ENCODE measurements around the gene SEMA3C.

The SEMA3C gene

DNA sequence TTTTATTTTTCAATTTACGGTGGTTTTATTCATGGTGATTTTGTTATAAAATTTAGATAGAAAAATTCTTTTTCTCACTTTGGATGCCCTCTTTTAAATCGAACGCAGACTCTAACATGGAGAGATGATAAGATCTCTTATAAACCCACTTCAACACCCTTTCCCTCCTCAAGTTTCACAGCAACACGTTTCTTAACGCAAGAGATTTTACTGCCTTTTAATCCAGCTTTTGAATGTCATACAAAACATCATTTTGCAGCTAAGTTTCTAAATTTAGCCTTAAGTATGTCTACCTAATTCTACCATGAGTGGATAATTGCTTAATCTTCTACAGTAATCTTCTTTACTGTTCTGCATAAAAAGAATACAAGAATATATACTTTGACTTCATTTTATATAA lies 70.0 kb downstream of the SEMA3C start:
- DNase-seq (ENCODE audit: low spot score): no peak

DNA sequence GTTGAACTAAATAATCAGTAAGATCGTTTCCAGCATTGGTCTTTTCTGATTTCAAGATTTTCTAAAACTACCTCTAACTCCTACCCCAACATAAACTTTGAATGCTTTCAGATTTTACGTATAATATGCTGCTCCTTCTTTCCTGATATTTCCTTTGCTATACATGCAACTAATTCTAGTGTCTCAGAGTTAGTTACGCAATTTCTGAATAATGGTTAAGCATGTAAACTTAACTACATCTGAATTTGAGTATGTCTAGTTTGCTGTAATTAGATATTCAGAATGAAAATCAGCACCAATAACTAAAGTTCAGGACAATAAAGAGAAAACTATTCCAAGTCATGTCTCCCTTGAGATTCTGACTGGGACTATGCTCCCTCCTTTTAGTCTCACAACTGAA lies 71.0 kb downstream of the SEMA3C start:
- no peak for DNase-seq (ENCODE audit: low spot score)

DNA sequence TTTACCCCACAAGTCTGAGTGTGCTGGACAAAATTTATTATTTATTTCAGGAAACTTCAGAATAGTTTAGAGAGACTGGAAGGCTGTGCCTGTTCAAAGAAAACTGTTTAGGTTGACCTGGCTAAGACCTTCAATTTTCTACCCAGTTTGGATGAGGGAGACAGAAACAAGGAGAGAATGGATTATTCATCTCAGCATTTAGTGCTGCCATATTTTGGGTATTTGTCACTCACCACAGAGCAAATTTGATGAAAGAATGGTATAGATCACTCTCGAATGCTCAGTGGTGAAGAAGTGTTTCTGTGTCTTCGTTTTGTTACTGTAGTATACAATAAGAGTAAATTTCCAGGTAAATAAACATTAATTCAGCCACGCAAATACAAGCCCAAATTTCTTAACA lies 71.8 kb downstream of the SEMA3C start:
- no peak for DNase-seq (ENCODE audit: low spot score)

DNA sequence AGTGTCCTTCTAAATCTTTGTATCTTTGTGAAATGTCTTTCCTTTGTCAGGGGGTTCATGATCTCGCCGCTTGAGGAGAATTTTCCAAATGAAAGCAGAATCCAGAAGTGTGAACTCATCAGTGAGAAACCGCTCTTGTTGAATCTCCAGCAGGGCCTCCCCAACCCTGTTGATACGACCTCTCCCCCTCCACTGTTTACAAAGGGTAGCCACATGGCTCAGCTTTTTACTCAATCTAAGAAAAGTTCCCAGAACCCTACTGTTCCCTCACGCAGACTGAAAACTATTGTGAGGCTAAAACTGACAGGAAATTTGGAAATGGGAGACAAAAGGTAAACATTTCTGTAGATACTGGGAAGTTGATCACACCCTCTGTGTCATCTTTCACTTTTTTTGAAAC lies 73.9 kb downstream of the SEMA3C start:
- DNase-seq (ENCODE audit: low spot score): no peak

DNA sequence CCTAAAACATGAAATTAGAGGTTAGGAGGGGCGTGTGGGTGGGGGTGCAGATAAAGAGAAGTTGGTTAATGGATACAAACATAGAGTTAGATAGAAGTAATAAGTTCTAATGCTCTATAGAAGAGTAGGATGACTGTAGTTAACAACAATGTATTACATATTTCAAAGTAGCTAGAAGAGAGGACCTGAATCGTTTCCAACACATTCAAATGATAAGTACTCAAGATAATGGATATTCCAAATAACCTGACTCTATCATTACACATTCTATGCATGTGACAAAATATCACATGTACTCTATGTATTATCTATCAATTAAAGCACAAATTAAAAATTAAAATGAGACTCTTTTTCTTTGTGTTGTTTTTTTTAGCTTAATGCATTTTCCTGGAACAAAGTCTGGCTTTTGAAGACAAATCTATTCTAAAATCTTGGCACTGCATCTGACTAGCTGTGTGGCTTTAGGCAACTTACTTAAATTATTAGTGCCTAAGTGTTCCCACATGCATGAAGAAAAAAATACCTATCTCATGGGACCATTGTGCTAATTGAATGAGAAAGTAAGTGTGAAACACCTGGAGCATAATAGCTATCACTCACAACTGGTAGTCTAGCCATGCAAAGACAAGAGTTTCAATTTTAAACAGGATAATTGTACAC lies 75.7 kb downstream of the SEMA3C start:
- no peak for DNase-seq (ENCODE audit: low spot score)

DNA sequence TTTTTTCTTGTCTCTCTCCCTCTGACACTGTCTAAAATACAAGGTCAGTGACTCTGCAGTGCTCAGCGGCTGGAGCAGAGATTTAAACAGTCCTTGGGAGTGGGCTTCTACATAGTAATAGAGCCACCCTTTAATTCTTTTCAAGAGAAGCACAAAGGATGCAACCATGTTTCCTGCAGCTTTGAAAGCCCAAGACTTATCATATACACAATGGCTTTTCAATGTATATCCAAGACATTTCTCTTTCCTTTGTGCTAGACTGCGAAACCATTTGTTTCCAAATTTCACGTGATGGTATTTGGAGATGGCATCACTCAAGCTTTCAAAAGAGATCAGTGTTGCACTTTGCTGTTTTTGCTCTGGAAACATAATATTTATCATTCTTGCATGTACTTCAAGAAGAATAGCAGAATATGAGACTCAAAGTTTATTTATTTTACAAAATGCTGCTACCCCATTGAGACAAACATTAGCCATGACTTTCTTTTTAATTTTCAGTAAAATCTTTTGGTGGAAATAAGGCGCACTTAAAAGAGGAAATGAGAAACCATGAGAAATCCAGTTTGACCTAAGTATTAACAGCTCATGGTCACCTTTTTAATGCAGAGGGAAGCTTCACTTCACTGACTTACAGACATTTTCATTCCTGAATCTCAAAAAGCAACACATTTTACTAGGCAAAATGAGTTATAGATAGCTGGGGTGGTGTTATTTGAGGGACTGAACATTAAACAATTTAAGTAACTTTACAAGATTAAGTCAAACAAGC lies 76.6 kb downstream of the SEMA3C start:
- DNase-seq (ENCODE audit: low spot score): no peak

DNA sequence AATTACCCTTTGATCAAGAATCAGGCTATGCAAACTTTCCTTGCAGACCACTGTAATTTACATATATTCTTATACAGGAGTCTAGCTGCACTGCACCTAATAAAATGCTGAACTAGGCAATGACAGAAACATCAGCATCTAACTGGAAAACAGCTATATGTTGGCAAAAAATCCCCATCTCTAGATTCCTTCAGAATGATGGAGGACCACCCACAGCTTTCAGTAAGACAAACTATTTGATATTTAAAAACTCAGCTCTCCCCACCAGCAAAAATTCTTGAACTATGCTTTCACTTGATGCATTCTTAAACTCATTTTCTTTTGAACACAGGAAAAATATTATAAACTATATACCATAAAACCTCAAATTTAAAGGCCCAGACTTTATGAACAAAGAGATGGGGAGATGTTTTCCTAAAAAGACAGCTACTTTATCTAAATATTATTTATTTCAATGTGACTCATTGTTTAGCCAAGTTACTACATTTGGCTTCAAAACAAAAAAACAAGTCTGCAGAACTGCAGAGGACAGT lies 77.4 kb downstream of the SEMA3C start:
- no peak for DNase-seq (ENCODE audit: low spot score)

DNA sequence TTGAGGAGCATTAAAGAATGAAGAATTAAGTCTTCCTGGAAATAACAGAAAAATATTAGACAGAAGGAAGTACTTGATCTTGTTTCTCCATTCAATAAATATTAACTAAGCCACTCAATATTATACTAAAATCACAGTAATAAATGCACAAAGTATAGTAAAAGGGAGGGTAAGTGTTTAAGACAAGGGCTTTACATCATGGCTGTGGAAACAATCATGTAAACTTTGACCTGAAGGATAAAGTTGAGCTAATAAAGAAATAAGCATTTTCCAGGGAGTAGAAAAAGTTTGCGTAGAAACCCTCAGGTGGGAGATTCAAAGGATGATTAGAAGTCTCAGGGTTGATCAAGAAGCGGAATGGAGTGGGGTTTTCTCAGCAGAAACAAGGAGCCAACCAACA lies 78.2 kb downstream of the SEMA3C start:
- no peak for DNase-seq (ENCODE audit: low spot score)

DNA sequence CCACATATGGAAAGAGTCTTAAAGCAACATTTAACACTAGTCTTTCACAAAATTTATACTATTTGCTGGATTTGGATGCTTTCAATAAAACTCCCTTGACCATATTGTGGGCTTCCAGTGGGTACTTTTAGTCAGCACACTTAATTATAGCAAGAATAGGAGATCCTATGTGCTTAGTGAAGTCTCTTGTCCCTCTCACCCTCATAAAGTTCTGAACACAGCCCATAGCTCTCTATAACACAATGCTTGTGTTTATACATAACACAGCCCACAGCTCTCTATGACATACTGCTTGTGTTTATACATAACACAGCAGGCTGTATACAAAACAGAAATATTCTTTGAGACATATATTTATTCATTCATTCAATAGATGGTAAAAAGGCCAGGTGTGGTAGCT lies 79.0 kb downstream of the SEMA3C start:
- no peak for DNase-seq (ENCODE audit: low spot score)

DNA sequence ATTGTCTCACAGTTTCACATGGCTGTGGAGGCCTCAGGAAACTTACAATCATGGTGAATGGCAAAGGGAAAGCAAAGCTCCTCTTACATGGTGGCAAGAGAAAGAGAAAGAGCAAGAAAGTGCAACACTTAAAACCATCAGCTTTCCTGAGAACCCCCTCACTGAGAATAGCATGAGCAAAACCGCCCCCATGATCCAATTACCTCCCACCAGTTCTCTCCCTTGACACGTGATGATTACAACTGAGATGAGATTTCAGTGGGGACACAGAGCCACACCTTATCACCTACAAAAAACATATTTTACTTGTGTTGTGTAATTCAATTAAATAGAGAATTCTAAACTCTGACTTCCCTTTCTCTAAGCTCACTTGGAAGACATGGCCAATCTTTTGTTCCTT lies 80.2 kb downstream of the SEMA3C start:
- DNase-seq (ENCODE audit: low spot score): no peak

DNA sequence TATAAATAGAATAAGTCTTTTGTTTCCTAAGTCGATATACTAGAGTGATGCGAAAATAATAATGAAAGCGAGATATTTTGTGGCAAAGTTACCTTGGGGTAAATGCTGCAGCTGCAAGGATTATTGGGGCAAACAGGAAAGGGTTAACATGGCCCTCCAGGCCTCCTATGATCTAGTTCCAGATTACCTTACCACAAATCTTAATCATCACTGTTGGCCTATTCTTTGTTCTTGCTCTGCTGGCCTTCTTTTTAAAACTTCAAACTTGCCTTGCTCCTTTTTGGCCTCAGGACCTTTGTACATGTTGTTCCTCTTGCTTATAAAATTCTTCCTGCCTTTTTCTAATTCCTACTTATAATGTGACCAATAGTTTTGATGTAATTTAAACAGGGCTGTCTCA lies 81.5 kb downstream of the SEMA3C start:
- DNase-seq (ENCODE audit: low spot score): no peak

DNA sequence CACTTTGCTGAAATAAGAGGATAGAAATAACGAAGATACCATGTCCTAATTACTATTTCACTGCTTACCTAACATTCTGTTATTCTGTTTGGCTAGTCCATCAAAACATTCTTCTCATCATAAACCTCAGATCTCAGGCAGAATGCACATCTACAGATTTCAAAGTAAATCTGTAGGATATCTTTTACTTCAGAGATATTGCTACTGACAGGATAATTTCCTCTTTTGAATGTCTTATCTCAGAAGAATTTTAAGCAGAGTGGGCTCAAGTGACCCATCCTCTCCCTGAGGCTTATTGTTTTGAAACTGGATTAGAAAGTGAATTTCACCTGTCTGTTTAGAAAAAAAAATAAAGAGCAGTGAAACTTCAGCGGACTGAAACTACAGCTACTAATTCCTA lies 83.6 kb downstream of the SEMA3C start:
- DNase-seq (ENCODE audit: low spot score): no peak

DNA sequence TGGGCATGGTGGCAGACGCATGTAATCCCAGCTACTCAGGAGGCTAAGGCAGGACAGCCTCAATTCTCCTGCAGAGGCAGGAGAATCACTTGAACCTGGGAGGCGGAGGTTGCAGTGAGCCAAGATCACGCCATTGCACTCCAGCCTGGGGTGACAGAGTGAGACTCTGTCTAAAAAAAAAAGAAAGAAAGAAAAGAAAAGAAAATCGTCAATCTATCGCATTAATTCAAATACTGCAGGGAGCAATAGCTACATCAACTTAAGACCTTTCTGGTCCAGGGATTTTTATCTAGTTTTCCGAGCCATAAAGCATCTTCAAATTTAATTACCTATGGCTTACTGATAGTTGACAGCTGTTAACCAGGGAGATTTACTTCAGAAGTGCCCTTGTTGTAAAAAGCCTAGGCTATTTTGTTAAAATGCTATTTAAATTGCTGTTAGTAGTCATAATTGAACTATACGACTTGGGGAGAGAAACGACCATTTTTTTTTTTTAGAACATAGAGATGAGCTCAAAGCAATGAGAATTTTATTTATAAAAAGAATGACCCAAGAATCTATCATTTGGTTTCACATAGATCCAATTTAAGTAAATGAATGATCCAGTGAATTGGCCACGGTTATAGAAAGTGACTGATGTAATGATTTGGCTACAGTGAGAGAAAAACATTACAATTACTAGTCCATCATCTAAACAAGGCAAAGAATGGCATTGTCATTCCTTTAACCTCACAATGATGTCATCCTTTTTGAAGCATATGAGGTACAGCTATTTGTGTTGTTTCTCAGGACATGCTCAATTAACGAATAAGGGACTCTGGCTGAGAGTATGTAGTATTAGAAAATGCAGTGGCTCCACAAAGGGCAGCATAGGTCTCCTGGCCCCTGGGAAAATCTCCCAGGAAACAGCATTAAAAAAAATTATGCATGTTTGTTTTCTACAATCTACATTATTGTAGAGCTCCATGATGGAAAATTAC lies 85.3 kb downstream of the SEMA3C start:
- no peak for DNase-seq (ENCODE audit: low spot score)

DNA sequence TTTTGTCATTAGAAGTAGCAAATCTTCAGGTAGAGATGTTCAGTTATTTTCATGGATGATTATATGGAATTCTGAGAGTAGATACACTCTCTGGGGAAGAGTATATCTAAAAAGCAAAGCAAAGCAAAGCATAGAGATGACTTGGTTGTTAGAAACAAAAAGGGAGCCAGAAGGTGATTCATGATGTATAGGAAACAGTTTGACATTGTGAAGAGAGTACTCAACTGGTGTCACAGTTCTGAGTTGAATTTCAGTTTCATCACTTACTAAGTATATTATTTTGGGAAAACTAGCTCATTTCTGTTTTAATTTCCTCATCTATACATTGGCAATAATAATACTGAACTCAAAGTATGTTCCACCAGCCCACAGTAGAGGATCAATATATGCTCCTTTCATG lies 86.8 kb downstream of the SEMA3C start:
- DNase-seq (ENCODE audit: low spot score): no peak

DNA sequence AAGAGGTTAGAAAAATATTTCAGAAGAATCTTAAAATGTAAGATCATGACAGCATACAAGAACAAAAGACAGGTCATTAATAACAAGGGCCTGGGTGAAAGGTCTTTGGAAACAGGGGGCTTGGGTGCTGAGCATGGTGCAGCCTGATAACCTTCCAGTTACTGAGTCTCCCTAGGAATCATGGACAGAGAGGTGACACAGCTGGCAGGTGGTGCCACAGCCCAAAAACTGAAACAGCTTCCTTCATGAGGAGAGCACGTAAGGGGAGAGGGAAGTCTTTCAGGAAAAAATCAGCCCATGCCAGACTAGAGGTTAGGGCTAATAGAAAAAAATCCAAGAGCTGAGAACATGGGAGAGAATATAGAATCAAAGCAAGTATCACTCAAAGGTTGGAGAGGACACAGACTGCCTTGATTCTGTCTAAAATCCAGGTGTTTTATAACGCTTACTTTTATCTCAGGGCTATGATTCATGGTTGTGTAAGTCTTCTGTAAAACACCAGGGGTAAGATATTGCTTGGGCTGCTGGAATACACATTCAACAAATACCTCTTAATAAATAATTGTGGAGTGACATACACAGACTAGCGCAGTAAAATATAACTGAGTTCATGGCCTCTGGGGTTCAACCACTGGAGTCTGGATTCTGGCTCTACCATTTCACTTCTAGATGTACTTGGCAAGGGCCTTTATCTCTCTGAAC lies 88.1 kb downstream of the SEMA3C start:
- no peak for DNase-seq (ENCODE audit: low spot score)

DNA sequence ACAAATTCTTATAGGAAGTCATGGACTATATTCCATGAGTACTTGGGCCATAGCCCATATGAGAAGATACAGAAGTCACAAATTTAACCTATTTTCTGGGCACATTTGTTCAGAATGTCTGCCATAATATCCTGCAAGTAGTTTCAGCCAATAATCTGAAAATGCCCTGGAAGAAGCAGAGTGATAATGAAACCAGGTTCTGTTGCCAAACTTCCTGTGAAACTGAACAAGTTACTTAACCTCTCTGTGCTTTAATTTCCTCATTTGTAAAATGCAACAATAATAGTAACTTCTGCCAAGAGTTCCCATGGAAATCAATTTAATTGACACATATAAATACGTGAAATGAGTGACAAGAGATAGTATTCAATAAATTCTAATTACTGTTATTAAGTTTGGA lies 88.8 kb downstream of the SEMA3C start:
- no peak for DNase-seq (ENCODE audit: low spot score)

DNA sequence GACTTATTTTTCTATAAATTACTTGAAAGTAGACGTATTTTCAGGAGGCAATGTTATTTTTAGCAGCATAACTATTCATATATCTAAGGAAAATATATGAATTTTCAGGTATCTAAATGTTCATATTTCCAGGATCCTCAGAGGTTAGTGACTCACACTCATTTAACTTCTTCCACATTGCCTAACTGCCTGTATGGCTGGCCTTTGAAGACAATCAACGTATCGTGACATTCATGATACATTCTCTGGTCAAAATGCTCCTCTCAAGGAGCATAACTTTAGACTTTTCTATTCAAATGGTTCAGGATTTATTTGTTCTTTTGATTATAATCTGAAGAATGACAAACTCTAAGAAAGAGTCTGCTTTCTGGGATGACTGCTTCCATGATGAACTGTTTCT lies 89.3 kb downstream of the SEMA3C start:
- DNase-seq (ENCODE audit: low spot score): no peak

DNA sequence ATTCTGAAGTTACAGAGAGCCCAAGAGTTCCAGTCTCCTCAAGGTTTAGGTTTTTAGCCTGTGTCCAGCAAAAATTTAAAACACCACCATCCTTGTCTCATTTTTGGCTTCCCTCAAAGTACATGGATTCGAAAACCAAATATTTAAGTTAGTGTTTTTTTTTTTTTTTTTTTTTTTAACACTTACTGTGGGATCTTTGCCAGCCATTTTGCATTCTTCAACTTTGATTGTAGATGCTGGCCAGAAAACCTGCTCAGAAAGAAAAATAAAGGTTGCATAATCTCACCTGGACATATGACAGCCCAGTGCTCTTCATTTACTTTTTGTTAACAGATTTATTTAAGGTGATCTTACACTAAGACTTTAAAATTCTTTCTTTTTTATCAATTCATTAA lies 91.6 kb downstream of the SEMA3C start:
- DNase-seq (ENCODE audit: low spot score): no peak

DNA sequence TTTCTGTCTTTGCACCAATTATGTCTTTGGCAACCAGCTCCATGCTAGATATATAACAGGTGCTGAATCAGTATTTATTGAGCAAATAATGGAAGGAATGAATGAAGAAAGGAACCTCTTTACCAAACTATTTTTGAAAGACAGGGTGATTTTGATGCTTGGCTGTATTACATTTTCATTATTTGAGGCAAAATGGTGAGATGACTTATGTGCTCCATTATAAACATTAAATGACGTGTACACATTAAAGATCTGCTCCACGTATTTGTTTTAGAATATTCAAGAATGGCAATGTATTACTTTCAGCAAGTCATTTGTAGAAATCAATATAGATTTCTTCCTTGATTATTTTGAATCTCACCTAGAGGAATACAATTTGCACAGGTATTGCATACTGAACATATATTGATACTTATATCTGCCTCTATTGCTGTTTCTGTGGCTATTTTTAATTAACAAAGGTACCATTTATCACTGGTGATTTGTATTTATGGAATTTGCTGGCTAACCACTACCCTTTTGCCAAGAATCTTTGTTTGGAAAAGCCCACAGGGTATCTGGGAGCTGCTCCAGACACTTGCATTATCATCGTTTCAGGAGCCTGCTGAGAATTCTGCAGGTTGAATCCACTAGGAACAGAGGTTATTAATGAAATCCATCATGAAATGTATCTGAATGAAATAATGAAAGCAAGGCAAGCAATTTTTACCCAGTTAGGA lies 92.2 kb downstream of the SEMA3C start:
- DNase-seq (ENCODE audit: low spot score): no peak

DNA sequence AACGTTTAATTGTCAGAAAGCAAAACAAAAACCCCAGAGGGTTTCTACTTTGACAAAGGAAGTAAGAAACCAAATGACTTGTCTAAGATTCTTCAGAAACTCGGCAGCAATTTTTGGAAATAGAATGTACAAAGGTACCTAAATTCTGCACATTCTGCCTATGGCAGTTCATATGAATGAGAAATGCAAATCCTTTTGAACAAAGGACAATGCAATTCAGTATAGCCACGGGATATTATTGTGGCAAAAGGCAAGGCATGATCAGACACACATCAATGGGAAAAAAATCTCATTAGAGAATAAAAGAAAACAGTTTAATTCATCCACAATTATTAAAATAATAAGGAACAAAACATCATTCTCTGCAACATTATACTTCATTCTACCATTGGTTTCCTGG lies 93.4 kb downstream of the SEMA3C start:
- DNase-seq (ENCODE audit: low spot score): peak; percentile 53

DNA sequence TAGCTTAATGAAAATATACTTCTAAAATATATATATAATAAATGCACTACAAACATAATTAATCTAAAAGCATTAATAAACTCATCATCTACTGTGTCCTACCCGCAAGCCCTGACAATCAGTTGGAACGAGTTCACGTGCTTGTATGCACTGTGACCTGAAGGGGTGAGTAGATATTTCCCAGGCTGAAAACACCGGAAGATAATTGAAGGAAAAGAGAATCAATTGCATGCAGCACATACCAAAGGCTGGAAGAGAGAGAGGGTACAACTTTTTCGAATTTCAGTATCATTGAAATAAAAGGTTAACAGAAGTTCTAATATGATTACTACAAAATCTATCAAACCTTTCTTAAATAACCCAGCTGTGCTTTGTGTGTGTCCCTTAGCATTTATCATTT lies 94.6 kb downstream of the SEMA3C start:
- no peak for DNase-seq (ENCODE audit: low spot score)
